IPS-20b (cell line): ENCODE results near the gene CFAP54.

ENCODE experiments used
- H3K27ac ChIP-seq: one replicate; pipeline ENCODE4 v1.5.1; 2013; ENCODE audit warnings: low read length
- H3K27me3 ChIP-seq: 2 replicates; pipeline ENCODE4 v1.6.1; 2013; ENCODE audit warnings: mild to moderate bottlenecking, low read length, inconsistent platforms; ENCODE audit not compliant: insufficient read depth
- H3K36me3 ChIP-seq: 2 replicates; pipeline ENCODE4 v1.6.1; 2013; ENCODE audit warnings: low read depth, mild to moderate bottlenecking, inconsistent platforms, low read length, moderate library complexity; ENCODE audit not compliant: insufficient read depth
- H3K4me1 ChIP-seq: 2 replicates; pipeline ENCODE4 v1.6.1; 2013; ENCODE audit warnings: mild to moderate bottlenecking, control low read depth, inconsistent platforms, low read length, moderate library complexity; ENCODE audit not compliant: insufficient read depth
- H3K4me3 ChIP-seq: 2 replicates; pipeline ENCODE4 v1.5.1; 2013; ENCODE audit warnings: mild to moderate bottlenecking, low read length, inconsistent platforms
- H3K9ac ChIP-seq: 2 replicates; pipeline ENCODE4 v1.6.1; 2013; ENCODE audit warnings: low read depth, mild to moderate bottlenecking, inconsistent platforms, low read length, moderate library complexity
- H3K9me3 ChIP-seq: 2 replicates; pipeline ENCODE4 v1.6.1; 2013; ENCODE audit warnings: mild to moderate bottlenecking, low read depth, low read length, inconsistent platforms; ENCODE audit not compliant: insufficient read depth

CFAP54 gene, protein sequence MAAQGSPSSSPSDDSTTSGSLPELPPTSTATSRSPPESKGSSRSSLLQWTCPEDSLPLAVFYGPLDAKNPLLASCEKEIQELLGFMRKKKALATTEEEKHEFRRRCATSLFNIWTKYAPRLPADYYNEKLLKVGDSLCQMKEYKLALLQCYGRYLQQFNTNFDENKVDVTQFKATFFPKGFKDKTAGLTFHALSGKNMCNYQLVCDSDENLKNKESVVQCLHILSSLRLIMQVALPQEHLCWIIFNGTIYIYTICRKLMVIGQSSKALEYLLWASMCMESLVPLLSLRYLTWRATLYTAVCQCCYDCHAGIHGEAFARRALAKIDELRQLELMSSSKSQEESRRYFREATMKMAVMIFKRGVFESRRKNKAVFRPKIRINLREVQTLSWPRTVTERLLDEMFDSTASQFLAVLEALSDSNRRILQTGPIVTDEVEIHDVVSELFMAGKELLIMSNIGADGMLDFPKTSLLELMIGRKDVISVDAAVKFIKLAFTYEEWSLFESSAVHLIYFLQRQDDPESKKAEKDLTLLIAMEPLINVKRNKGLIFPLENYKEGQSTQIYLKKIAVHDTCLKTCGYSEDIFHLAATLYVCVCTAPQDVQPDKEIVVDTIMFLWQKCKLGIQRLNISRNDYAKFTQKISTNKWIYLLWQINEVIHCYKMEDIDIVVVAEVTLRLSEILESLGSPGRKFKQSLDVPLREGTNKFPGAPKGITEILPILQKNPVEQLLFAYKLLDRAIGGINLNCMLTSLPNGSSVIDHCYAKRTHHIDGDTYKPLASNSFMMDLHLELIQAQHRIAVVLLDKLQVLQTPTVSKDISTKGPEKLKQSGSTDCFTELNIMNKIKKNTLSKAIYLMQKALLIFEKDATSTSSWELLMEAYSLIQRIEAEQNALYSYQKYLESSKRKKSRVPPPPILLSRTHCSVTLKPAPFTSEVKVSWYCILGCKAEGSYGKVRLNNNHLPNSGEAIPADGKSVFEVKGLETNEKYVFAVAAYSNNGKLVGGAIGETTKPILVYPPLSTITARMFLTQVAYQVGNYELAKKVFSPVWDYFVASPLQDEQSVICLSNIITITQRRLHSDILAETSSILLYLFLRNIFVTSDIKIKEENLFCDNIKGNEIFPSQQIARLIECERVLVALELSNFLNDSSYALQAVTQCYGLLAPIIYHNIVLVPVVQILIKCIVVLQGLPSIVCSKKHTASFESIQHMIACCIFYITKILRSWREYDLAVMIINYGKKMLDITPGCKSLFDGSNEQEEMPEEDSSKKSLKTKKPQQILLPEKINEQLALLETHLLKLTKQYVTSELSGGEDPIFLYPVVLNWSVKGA (N-terminal part only)

GRCh38 chr12:96489392-96490056 is at the start of gene CFAP54:
Gene CFAP54 (plus strand): TSS chr12:96489577. CDS start chr12:96489610, 33 bp downstream.
- Histone ChIP-seq H3K27me3 (peaks cover 16% of the 10 kb centered on the region), H3K4me3 (peak within 1 kb of the TSS; percentile 85), H3K36me3 (no peaks in the 10 kb centered on the region), H3K27ac (no peak within 1 kb of the TSS), H3K9ac (peak within 1 kb of the TSS; percentile 67; the same call in 1 of the 2 replicates), H3K4me1 (no peaks in the 10 kb centered on the region), H3K9me3 (no peaks in the 10 kb centered on the region)

GRCh38 chr12:96441816-96442215 is 47.6 kb upstream of the CFAP54 start:
- Histone ChIP-seq H3K4me3 (no peak overlapping the region), H3K9ac (no peak overlapping the region), H3K27me3 (no peaks in the 10 kb centered on the region), H3K27ac (no peak overlapping the region), H3K4me1 (no peaks in the 10 kb centered on the region), H3K9me3 (no peaks in the 10 kb centered on the region), H3K36me3 (no peaks in the 10 kb centered on the region)

- H3K4me1 ChIP-seq, result no peaks in the 10 kb centered on the region
- no peak overlapping the region for H3K27ac ChIP-seq
- no peak overlapping the region for H3K4me3 ChIP-seq
- H3K9ac ChIP-seq, result no peak overlapping the region
- H3K27me3 ChIP-seq, result no peaks in the 10 kb centered on the region
- H3K36me3 ChIP-seq, result no peaks in the 10 kb centered on the region
- H3K9me3 ChIP-seq, result no peaks in the 10 kb centered on the region
Measured at GRCh38 chr12:96442906-96443305, 46.5 kb upstream of the CFAP54 start.

DNA sequence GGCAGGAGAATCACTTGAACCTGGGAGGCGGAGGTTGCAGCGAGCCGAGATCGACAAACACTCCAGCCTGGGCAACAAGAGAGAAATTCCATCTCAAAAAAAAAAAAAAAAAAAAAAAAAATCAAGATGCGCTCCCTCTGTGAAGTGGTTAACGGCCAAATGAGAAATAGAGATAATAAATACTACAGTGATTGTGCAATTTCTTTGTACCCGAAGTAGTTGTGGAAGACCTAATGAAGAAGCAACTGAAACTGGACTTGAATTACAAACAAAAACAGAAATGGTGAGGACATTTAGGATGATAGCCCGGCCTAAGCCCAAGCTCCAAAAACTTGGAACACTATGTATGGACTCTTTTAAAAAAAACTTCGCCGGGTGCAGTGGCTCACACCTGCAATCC is 45.0 kb upstream of the CFAP54 start:
- Histone ChIP-seq H3K9me3 (no peaks in the 10 kb centered on the region), H3K4me3 (no peak overlapping the region), H3K27ac (no peak overlapping the region), H3K9ac (no peak overlapping the region), H3K36me3 (no peaks in the 10 kb centered on the region), H3K4me1 (no peaks in the 10 kb centered on the region), H3K27me3 (no peaks in the 10 kb centered on the region)

DNA sequence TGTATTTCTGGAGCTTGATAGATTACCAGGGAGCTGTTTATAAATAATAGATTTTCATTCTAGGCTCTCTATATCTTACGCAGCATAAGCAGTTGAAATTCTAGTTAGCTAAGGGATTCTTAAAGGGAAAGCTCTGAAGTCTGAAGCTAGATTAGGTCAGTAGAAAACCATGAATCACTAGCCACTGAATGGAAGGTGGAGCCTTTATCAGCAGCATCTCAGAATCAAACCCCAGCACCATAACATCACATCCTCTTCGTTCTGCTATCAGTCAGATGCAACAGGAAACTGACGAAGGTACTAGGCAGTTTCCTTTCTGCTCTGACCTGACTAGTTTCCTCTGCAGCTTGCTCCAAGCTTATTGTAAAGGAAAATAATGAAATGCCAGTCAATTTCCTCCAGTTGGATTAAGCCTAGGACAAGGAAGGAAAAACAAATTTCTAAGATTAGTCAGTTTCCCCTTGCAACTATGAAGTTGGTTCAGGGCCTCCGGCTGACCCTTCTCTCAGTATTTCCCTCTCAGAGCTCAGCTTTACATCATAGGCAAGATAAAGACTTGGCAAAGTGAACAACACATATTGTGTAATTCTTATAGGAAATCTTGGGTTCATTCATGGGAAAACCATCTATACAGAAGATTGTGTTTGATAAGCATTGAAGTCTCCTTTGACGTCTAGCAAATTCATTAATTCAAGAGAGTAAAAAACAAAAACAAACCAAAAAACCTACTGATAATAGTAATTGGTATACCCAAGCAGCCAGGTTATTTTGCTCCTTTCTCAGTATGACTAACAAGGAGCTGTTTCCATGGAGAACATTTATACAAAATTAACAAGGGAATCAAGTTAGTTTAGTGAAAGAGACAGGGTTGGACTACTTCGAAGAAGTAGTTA is 43.4 kb upstream of the CFAP54 start:
- no peaks in the 10 kb centered on the region for H3K27me3 ChIP-seq
- no peaks in the 10 kb centered on the region for H3K36me3 ChIP-seq
- H3K9ac ChIP-seq, result no peak overlapping the region
- H3K4me1 ChIP-seq, result no peaks in the 10 kb centered on the region
- no peak overlapping the region for H3K4me3 ChIP-seq
- no peaks in the 10 kb centered on the region for H3K9me3 ChIP-seq
- no peak overlapping the region for H3K27ac ChIP-seq

DNA sequence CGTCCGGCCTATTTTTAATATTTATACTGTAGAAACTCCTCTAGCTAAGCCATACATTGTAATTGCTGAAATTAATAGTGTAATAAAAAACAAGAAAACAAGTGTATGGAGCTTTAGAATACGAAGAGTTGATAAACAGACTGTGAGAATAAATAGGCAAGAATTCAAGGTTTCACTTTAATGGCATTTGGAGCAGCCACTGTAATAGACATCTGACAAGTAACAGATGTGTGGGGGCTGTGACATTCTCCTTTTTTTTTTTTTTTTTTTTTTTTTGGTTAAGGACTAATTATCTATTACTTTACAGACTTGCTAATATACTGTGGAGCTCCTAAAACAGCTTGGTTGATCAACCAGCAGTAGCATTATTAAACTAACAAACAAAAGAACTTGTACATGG is 42.1 kb upstream of the CFAP54 start:
- no peak overlapping the region for H3K9ac ChIP-seq
- H3K4me1 ChIP-seq, result no peaks in the 10 kb centered on the region
- no peak overlapping the region for H3K27ac ChIP-seq
- H3K9me3 ChIP-seq, result no peaks in the 10 kb centered on the region
- no peak overlapping the region for H3K4me3 ChIP-seq
- H3K27me3 ChIP-seq, result no peaks in the 10 kb centered on the region
- no peaks in the 10 kb centered on the region for H3K36me3 ChIP-seq

DNA sequence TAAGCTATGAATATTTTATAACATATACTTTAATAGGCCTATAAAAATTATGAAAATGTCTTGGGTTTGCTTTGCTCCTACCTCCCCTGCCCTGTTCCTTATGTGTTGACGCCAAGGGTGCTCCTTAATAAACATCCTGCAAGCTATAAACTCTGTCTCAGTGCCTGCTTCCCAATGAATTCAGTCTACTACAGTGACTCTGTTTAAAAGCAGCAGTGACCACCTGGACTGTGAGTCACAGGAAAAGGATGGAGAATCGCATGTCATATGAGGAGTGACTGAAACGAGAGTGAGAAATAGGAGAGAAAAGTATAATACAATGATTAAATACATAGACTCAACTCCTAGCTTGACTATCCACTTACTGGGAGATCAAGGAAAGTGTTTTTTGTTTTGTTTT is 41.1 kb upstream of the CFAP54 start:
- Histone ChIP-seq H3K36me3 (no peaks in the 10 kb centered on the region), H3K27me3 (no peaks in the 10 kb centered on the region), H3K27ac (no peak overlapping the region), H3K4me3 (no peak overlapping the region), H3K9me3 (no peaks in the 10 kb centered on the region), H3K4me1 (no peaks in the 10 kb centered on the region), H3K9ac (no peak overlapping the region)

DNA sequence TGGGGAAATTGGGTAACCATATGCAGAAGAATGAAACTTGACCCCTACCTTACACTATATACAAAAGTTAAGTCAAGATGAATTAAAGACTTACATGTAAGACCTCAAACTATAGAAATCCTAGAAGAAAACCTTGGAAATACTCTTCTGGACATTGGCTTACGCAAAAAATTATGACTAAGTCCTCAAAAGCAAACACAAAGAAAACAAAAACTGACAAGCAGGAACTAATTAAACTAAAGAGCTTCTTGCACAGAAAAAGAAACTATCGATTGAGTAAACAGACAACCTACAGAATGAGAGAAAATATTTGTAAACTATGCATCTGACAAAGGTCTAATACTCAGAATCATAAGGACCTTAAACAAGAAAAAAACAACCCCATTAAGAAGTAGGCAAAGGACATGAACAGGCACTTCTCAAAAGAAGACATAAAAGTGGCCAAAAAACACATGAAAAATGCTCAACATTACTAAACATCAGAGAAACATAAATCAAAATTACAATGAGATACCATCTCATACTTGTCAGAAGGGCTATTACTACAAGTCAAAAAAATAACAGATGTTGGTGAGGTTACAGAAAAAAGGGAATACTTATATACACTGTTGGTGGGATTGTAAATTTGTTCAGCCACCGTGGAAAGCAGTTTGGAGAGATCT is 37.0 kb upstream of the CFAP54 start:
- H3K36me3 ChIP-seq, result no peaks in the 10 kb centered on the region
- H3K27me3 ChIP-seq, result no peaks in the 10 kb centered on the region
- no peak overlapping the region for H3K9ac ChIP-seq
- H3K9me3 ChIP-seq, result no peaks in the 10 kb centered on the region
- no peak overlapping the region for H3K27ac ChIP-seq
- no peaks in the 10 kb centered on the region for H3K4me1 ChIP-seq
- H3K4me3 ChIP-seq, result no peak overlapping the region

DNA sequence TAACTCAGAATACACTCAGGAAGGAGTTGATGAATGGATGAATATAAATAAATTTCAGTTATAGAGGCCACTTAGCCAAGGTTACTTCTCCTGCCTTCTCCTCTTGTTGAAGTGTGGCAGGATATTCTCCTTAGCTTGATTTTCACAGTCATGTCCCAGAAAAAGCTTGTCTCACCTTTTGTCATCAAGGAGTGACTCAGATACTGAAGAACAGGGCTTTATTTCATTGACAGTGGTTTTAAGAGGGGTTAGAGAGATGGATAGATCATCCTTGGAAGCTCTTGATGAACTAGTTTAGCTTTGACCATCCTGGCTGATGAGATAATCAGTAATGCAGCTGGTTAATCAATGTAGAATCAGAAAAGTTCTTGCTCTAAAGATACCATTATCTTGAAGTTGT is 35.0 kb upstream of the CFAP54 start:
- Histone ChIP-seq H3K27me3 (no peaks in the 10 kb centered on the region), H3K36me3 (no peaks in the 10 kb centered on the region), H3K27ac (no peak overlapping the region), H3K9me3 (no peaks in the 10 kb centered on the region), H3K9ac (no peak overlapping the region), H3K4me1 (no peaks in the 10 kb centered on the region), H3K4me3 (no peak overlapping the region)

- H3K27me3 ChIP-seq, result no peaks in the 10 kb centered on the region
- H3K9ac ChIP-seq, result no peak overlapping the region
- no peaks in the 10 kb centered on the region for H3K9me3 ChIP-seq
- H3K36me3 ChIP-seq, result no peaks in the 10 kb centered on the region
- H3K4me3 ChIP-seq, result no peak overlapping the region
- no peaks in the 10 kb centered on the region for H3K4me1 ChIP-seq
- H3K27ac ChIP-seq, result no peak overlapping the region
Measured at GRCh38 chr12:96456265-96456974, 33.0 kb upstream of the CFAP54 start.
